HG03469 (cell line): ENCODE measurements around the gene MOB2.
"Not testable (repeated sequence)": the region's sequence is repeated elsewhere in the genome, so short reads cannot be mapped to it uniquely, and the experiment has no call there.

Experiments used
- ATAC-seq: cut with Tn5 transposase; IDR thresholded peaks from one replicate; pipeline ENCODE4 v1.9.1; 2021; ENCODE audit warnings: mild to moderate bottlenecking, moderate library complexity, moderate number of reproducible peaks; ENCODE audit not compliant: unreplicated experiment

Gene MOB2

GRCh38 chr11:1445741-1446445 lies 40.7 kb downstream of the MOB2 start:
- no peak for ATAC-seq

- ATAC-seq, result no peak
Observed at GRCh38 chr11:1444823-1445422, 41.7 kb downstream of the MOB2 start.

DNA sequence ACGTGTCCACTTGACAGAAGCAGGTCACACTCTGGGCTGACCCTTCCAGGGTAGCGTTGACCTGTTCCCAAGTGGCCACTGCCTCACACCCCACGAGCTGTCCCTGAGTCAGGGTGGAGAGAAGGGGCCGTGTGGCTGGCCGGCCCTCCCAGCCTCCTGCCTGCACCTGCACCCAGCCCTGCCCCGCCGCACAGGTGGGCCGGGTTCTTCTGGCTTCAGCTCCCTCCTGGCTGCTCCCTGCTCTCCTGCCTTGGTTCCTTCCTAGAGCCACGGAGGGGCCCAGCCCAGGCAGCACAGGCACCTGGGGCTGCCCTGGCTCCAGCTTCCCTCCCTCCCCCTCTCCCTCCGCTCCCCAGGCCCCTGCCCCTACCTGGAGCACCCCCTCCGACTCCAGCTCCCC lies 42.3 kb downstream of the MOB2 start:
- ATAC-seq, result no peak

- no peak for ATAC-seq
Observed at GRCh38 chr11:1443737-1444136, 42.8 kb downstream of the MOB2 start.

- ATAC-seq, result no peak
Observed at GRCh38 chr11:1442807-1443366, 43.7 kb downstream of the MOB2 start.

- ATAC-seq, result no peak
Observed at GRCh38 chr11:1442163-1442562, 44.4 kb downstream of the MOB2 start.

GRCh38 chr11:1440496-1440895 lies 46.1 kb downstream of the MOB2 start:
- no peak for ATAC-seq

DNA sequence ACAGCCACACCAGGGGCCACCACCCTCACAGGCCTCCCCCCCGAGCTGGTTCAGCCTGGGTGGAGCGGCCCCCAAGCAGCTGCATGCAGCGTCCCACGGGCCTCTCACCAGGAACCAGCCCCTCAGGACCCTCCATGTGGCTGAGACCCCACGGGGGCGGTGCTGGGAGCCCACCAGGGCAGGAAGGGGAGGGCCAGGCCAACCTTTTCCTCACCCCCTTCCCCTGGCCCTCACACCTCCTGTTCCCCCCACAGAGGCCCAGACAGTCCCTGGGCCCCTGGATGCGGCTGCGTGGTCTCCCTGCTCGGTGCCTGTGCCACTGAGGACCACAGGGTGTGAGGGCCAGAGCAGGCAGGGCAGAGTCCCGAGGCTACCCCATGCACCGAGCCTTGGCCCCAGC lies 46.5 kb downstream of the MOB2 start:
- ATAC-seq, result no peak

- ATAC-seq, result no peak
Observed at GRCh38 chr11:1439341-1439740, 47.2 kb downstream of the MOB2 start.

GRCh38 chr11:1438967-1439330 lies 47.6 kb downstream of the MOB2 start:
- ATAC-seq, result no peak

GRCh38 chr11:1438261-1438966 lies 48.2 kb downstream of the MOB2 start:
- ATAC-seq, result no peak

DNA sequence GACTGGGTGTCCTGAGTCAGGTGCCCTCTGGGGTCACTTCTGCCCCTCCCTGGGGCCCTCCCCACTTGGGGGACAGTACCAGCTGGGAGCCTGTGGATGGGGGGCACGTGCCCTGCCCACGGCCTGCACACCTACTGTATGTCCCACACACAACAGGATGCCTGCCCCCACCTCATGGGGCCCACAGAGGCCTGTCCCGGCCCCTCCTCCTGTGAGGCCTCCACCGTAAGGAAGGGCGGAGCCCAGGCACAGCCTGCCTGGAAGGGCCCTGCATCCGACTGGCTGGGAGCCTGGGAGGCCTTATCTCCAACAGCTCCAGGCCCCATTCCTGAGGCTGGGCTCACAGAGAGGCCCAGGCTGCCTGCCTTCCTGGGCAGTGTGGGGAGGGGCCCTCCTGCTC lies 49.1 kb downstream of the MOB2 start:
- no peak for ATAC-seq

DNA sequence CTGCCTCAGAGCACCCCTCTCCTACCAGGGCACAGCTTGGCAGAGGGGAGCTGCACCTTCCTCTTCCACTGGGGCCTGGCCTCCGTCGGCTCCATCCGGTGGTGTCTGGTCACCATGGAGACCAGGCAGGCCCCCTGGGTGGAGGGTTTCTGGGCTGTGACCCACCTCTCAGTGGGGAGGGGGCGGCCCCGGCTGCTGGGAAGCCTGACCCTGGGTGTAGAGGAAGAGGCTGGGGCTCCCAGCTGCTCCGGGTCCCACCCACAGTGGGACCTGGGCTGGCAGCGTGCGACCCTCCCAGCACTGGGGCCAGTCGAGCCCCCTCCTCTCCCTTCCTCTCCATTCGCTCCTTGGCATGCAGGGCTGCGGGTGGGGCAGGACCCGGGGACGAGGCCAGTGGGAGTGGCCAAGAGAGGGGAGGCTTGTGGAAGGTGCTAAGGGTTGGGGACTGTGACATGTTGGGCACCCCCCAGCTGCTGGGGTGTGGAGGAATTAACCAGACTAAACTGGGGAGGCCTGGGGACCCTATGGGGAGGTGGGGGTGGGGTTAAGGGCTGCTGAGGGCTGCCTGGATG lies 50.0 kb downstream of the MOB2 start:
- ATAC-seq, result no peak

GRCh38 chr11:1435820-1436467 lies 50.6 kb downstream of the MOB2 start:
- no peak for ATAC-seq

- not testable (repeated sequence) for ATAC-seq
Observed at GRCh38 chr11:1435479-1435819, 51.1 kb downstream of the MOB2 start.

DNA sequence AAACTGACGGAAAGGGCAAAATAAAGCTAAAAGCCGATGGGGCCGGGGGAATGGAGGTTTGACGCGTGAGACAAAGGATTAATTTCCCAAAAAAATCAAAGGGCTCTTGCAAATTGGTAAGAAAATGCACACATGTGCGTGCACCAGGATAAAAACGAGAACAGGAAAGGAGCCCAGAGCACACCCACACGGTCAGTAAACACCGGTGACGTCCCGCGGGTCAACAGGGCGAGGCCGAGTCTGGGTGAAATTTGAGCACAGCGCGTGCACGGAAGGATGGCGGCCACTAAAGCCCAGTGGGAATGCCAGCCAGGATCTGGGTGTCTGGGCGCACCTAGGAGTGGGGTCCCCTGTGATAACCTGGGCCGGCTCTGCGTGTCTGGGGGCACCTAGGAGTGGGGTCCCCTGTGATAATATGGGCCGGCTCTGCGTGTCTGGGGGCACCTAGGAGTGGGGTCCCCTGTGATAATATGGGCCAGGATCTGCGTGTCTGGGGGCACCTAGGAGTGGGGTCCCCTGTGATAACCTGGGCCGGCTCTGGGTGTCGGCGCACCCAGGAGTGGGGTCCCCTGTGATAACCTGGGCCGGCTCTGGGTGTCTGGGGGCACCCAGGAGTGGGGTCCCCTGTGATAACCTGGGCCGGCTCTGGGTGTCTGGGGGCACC lies 52.5 kb downstream of the MOB2 start:
- ATAC-seq, result no peak

GRCh38 chr11:1433568-1433967 lies 53.0 kb downstream of the MOB2 start:
- no peak for ATAC-seq

GRCh38 chr11:1428762-1429316 lies 57.7 kb downstream of the MOB2 start:
- ATAC-seq, result no peak

GRCh38 chr11:1425439-1425838 lies 61.1 kb downstream of the MOB2 start:
- no peak for ATAC-seq

- no peak for ATAC-seq
Observed at GRCh38 chr11:1425006-1425405, 61.6 kb downstream of the MOB2 start.
